H1 (cell line): ENCODE data around the gene PYGB. TPM values are rescaled to one million over a fixed set of nuclear protein-coding genes. Genes with fewer than 3 reads are reported as not detected.

Experiments used
- CTCF ChIA-PET: fragments of 300-600 bp; sonication (Branson Sonifier 250); formaldehyde crosslinking; loops from one replicate; lab custom pipeline; 2021; ENCODE audit not compliant: partially characterized antibody; lab: Charles Lee
- POLR2A ChIA-PET: fragments of 300-600 bp; sonication (Branson Sonifier 250); formaldehyde crosslinking; loops from one replicate; lab custom pipeline; 2021; ENCODE audit warnings: inconsistent platforms; ENCODE audit not compliant: partially characterized antibody; lab: Charles Lee
- DNase-seq, 2 experiments: peaks; one replicate each; pipeline versions ENCODE4 v3.0.0 to v3.0.0-alpha.2; 2010 to 2022; ENCODE audit warnings: low spot score in 2 of 2, low read depth in 1 of 2, mixed read lengths in 1 of 2
- FAIRE-seq: peaks from 2 replicates; lab custom pipeline; 2011; peaks lifted over from hg19 to GRCh38; lab: Jason Lieb, UNC
- H2AFZ ChIP-seq: 2 replicates; pipeline ENCODE4 v1.8.1; 2012; ENCODE audit warnings: low read length, inconsistent platforms
- H2AK5ac ChIP-seq: 2 replicates; pipeline ENCODE4 v1.6.1; 2013; ENCODE audit warnings: low read depth, low read length
- H2BK120ac ChIP-seq: replicated peaks from 2 replicates; pipeline ENCODE3; 2013; ENCODE audit warnings: low read depth, low read length, inconsistent platforms
- H2BK12ac ChIP-seq: 2 replicates; pipeline ENCODE4 v1.6.1; 2013; ENCODE audit warnings: low read depth, low read length
- H2BK15ac ChIP-seq: 2 replicates; pipeline ENCODE4 v1.6.1; 2013; ENCODE audit warnings: low read length
- H2BK20ac ChIP-seq: 2 replicates; pipeline ENCODE4 v1.6.1; 2013; ENCODE audit warnings: low read length
- H2BK5ac ChIP-seq: 2 replicates; pipeline ENCODE4 v1.6.1; 2013; ENCODE audit warnings: low read depth, low read length
- H3K14ac ChIP-seq: 2 replicates; pipeline ENCODE4 v1.6.1; 2013; ENCODE audit warnings: inconsistent platforms; ENCODE audit not compliant: insufficient read length
- H3K18ac ChIP-seq: 2 replicates; pipeline ENCODE4 v1.6.1; 2013; ENCODE audit warnings: low read length; ENCODE audit errors: extremely low read depth
- H3K23ac ChIP-seq: 2 replicates; pipeline ENCODE4 v1.6.1; 2013; ENCODE audit warnings: inconsistent platforms; ENCODE audit not compliant: insufficient read length
- H3K23me2 ChIP-seq: 2 replicates; pipeline ENCODE4 v1.6.1; 2013; ENCODE audit warnings: low read depth, low read length
- H3K27ac ChIP-seq: 2 replicates; pipeline ENCODE4 v1.6.1; 2011; ENCODE audit warnings: low read depth, low read length, inconsistent platforms
- H3K27me3 ChIP-seq, 4 experiments: replicated peaks in 1 of 4; 1 replicate in 1 of 4; 2 replicates in 3 of 4; pipeline versions ENCODE4 v1.6.1 to v1.8.1; 2011 to 2013; ENCODE audit warnings: low read length in 3 of 4, mild to moderate bottlenecking in 3 of 4, inconsistent platforms in 2 of 4, mixed read lengths in 2 of 4, moderate library complexity in 1 of 4; ENCODE audit not compliant: control insufficient read depth in 3 of 4, insufficient read depth in 3 of 4; ENCODE audit errors: extremely low read depth in 1 of 4
- H3K36me3 ChIP-seq, 4 experiments: 2 replicates each; pipeline versions ENCODE4 v1.6.1 to v1.8.1; 2011 to 2013; ENCODE audit warnings: mild to moderate bottlenecking in 4 of 4, low read length in 3 of 4, moderate library complexity in 2 of 4, control low read depth in 1 of 4, inconsistent platforms in 1 of 4; ENCODE audit not compliant: insufficient read depth in 4 of 4, control insufficient read depth in 2 of 4
- H3K4ac ChIP-seq: replicated peaks from 2 replicates; pipeline ENCODE3; 2013; ENCODE audit warnings: low read length, low read depth, mixed read lengths, inconsistent platforms; ENCODE audit not compliant: insufficient read length
- H3K4me1 ChIP-seq, 4 experiments: replicated peaks in 1 of 4; 1 replicate in 1 of 4; 2 replicates in 3 of 4; pipeline versions ENCODE4 v1.6.1 to v1.8.1; 2011 to 2013; ENCODE audit warnings: low read length in 3 of 4, inconsistent platforms in 2 of 4, mixed read lengths in 1 of 4; ENCODE audit not compliant: insufficient read depth in 4 of 4, control insufficient read depth in 3 of 4
- H3K4me2 ChIP-seq, 2 experiments: 2 replicates each; pipeline versions ENCODE4 v1.6.1 to v1.8.1; 2011 to 2013; ENCODE audit warnings: low read depth in 2 of 2, low read length in 2 of 2, control low read depth in 1 of 2, inconsistent platforms in 1 of 2, mild to moderate bottlenecking in 1 of 2; ENCODE audit not compliant: insufficient read depth in 1 of 2
- H3K4me3 ChIP-seq, 4 experiments: fragments of 200-600, 300-600 bp in 1 of 4; sonication (generic), shearing (Covaris generic), sonication (Bioruptor Twin) in 1 of 4; 2 replicates each; pipeline versions ENCODE4 v1.5.1 to v1.8.1; 2011 to 2016; ENCODE audit warnings: low read length in 4 of 4, low read depth in 3 of 4, control low read depth in 2 of 4, inconsistent platforms in 2 of 4, mild to moderate bottlenecking in 2 of 4, mixed read lengths in 1 of 4, moderate library complexity in 1 of 4; ENCODE audit not compliant: insufficient read depth in 2 of 4; ENCODE audit errors: extremely low read depth in 1 of 4
- H3K56ac ChIP-seq: replicated peaks from 2 replicates; pipeline ENCODE3; 2013; ENCODE audit warnings: low read depth, mild to moderate bottlenecking, mixed read lengths, low read length, inconsistent platforms; ENCODE audit not compliant: insufficient read length
- H3K79me1 ChIP-seq: 2 replicates; pipeline ENCODE4 v1.6.1; 2013; ENCODE audit warnings: low read depth, low read length, control low read depth
- H3K79me2 ChIP-seq, 2 experiments: 2 replicates each; pipeline versions ENCODE4 v1.6.1 to v1.8.1; 2012 to 2013; ENCODE audit warnings: low read length in 2 of 2, mild to moderate bottlenecking in 2 of 2, inconsistent platforms in 1 of 2; ENCODE audit not compliant: insufficient read depth in 2 of 2, control insufficient read depth in 1 of 2
- H3K9ac ChIP-seq, 4 experiments: replicated peaks in 1 of 4; 1 replicate in 1 of 4; 2 replicates in 3 of 4; pipeline versions ENCODE4 v1.6.1 to v1.8.1; 2011 to 2013; ENCODE audit warnings: low read depth in 3 of 4, low read length in 3 of 4, control low read depth in 2 of 4, mild to moderate bottlenecking in 2 of 4, moderate library complexity in 2 of 4, inconsistent platforms in 1 of 4; ENCODE audit errors: extremely low read depth in 1 of 4
- H3K9me3 ChIP-seq, 2 experiments: 2 replicates each; pipeline versions ENCODE4 v1.6.1 to v1.8.1; 2012 to 2013; ENCODE audit warnings: mild to moderate bottlenecking in 2 of 2, moderate library complexity in 2 of 2, control low read depth in 1 of 2, inconsistent platforms in 1 of 2, low read depth in 1 of 2, low read length in 1 of 2, mixed read lengths in 1 of 2; ENCODE audit not compliant: insufficient read depth in 2 of 2
- H4K20me1 ChIP-seq, 2 experiments: replicated peaks in 1 of 2; 2 replicates each; pipeline versions ENCODE3 to v1.8.1; 2011 to 2013; ENCODE audit warnings: inconsistent platforms in 2 of 2, low read length in 2 of 2, mild to moderate bottlenecking in 1 of 2; ENCODE audit not compliant: insufficient read depth in 2 of 2, control insufficient read depth in 1 of 2
- H4K5ac ChIP-seq: 2 replicates; pipeline ENCODE4 v1.6.1; 2013; ENCODE audit warnings: low read length, low read depth, mixed read lengths, inconsistent platforms; ENCODE audit not compliant: insufficient read length
- H4K8ac ChIP-seq: 2 replicates; pipeline ENCODE4 v1.8.0; 2013; ENCODE audit warnings: mild to moderate bottlenecking, moderate library complexity, low read length, inconsistent platforms; ENCODE audit not compliant: insufficient read depth; ENCODE audit errors: extremely low read depth
- H4K91ac ChIP-seq: replicated peaks from 2 replicates; pipeline ENCODE3; 2013; ENCODE audit warnings: low read length, mixed read lengths, inconsistent platforms; ENCODE audit not compliant: insufficient read length
- HDAC6 ChIP-seq: IDR thresholded peaks from one replicate; pipeline ENCODE4 v1.7.1; 2012; ENCODE audit warnings: low read depth, mild to moderate bottlenecking, inconsistent platforms, low read length, moderate library complexity
- POLR2A ChIP-seq, 2 experiments: IDR thresholded peaks; 1 replicate in 1 of 2; 2 replicates in 1 of 2; pipeline ENCODE4 v1.6.1; 2011; ENCODE audit warnings: low read depth in 2 of 2, low read length in 2 of 2, mild to moderate bottlenecking in 2 of 2; ENCODE audit errors: control extremely low read depth in 1 of 2
- SUZ12 ChIP-seq: fragments of 200-600 bp; sonication (generic); IDR thresholded peaks from 2 replicates; pipeline ENCODE4 v1.6.1; 2012; ENCODE audit warnings: mild to moderate bottlenecking, inconsistent platforms, low read length, moderate library complexity, mixed read lengths
- WGBS, 2 experiments: shearing (Covaris generic) in 1 of 2; methylation state at CpG; one replicate each; pipeline versions ENCODE4 v1.1.6 to v1.1.7; 2013 to 2015; ENCODE audit warnings: low lambda C conversion rate in 2 of 2, mixed read lengths in 2 of 2, inconsistent platforms in 1 of 2, low coverage in 1 of 2, missing lambda C conversion rate in 1 of 2; ENCODE audit not compliant: insufficient replicate concordance in 2 of 2, insufficient coverage in 1 of 2, insufficient read length in 1 of 2; ENCODE audit errors: extremely low coverage in 1 of 2, missing lambda C conversion rate in 1 of 2; 5-methylcytosine and 5-hydroxymethylcytosine counted together
- polyA plus RNA-seq, 7 experiments: library from polyadenylated mRNA; depleted of rRNA in 3 of 7; stranded (reverse) in 5 of 7; unstranded in 2 of 7; fragments of >200 nt in 5 of 7; fragments of 200-250 nt in 2 of 7; gene quantifications; 1 replicate in 5 of 7; 2 replicates in 1 of 7; 4 replicates in 1 of 7; pipeline versions ENCODE4 v1.2.1 to v1.2.3, GENCODE V29; 2011 to 2013; ENCODE audit warnings: missing spikeins in 2 of 7, mixed read lengths in 2 of 7
- total RNA-seq: library from RNA; stranded (reverse); fragmentation: NEBNext Ultra II Directional; extraction: Animal tissue kit (Norgen Biotek cat#: 25700); gene quantifications from 2 replicates; pipeline ENCODE4 v1.2.1, GENCODE V29; 2021

Gene PYGB
- total and polyA plus RNA-seq, 2 of the 8 experiments (the other 6 are each of a cell fraction or from before 2014, with no cell fraction given): 26.6 to 56.0 TPM

GRCh38 chr20:25308671-25309394 lies 60.9 kb downstream of the PYGB start:
- no peak overlapping the region for H2AK5ac ChIP-seq
- H3K27ac ChIP-seq: no peak overlapping the region; the same call in 1 of the 2 replicates
- H3K14ac ChIP-seq: no peak overlapping the region

More at GRCh38 chr20:25308671-25309394, 60.9 kb downstream of the PYGB start:
- Histone ChIP-seq H3K4me1 (peaks cover 0 to 3% (median 0%) of the 10 kb centered on the region in 4 experiments; a peak in 2 of 7 replicates), H3K27me3 (no peaks in the 10 kb centered on the region), H2BK15ac (no peak overlapping the region), H2BK120ac (no peak overlapping the region), H2BK12ac (no peak overlapping the region), H4K20me1 (peaks cover 2% of the 10 kb centered on the region in 2 experiments), H3K56ac (no peak overlapping the region), H3K23me2 (0 out of 2 replicates have a peak, but pooled peaks cover 1% of the 10 kb centered on the region), H3K9ac (no peak overlapping the region), H4K91ac (no peak overlapping the region), H2AFZ (no peak overlapping the region), H3K4me3 (no peak overlapping the region), H3K23ac (no peak overlapping the region), H3K79me2 (no peaks in the 10 kb centered on the region), H4K8ac (no peak overlapping the region), H3K4ac (no peak overlapping the region), H3K4me2 (no peak overlapping the region), H3K18ac (no peak overlapping the region), H2BK20ac (no peak overlapping the region), H3K9me3 (peaks cover 0 to 4% of the 10 kb centered on the region in 2 experiments; a peak in 1 of 4 replicates), H4K5ac (no peak overlapping the region), H2BK5ac (no peak overlapping the region), H3K36me3 (peaks cover 0 to 6% (median 1%) of the 10 kb centered on the region in 4 experiments; a peak in 4 of 8 replicates), H3K79me1 (no peaks in the 10 kb centered on the region; the same call in 1 of the 2 replicates)
- DNase-seq (no peak), FAIRE-seq (no peak)
- ChIA-PET CTCF (interaction anchor here (0.9 to 2.9 kb wide), 5 partner anchors 9 to 90 kb away, joined by 3 to 20 read pairs (median 9); no protein-coding TSS in a partner anchor), POLR2A (interaction anchor here (0.8 to 3.1 kb wide), 3 partner anchors 9 to 99 kb away, joined by 3 to 14 read pairs (median 4); partner anchors contain the start of gene GINS1)
- TF ChIP-seq POLR2A (IDR thresholded peaks at IDR 0.05; ENCODE audit: control extremely low read depth in 1 of 2, low read depth in 2 of 2, low read length in 2 of 2): no peak
- no peak for TF ChIP-seq SUZ12
- TF ChIP-seq HDAC6: no peak
- 90% methylated on average over 15 of the region's 17 CpGs; no CpG with 5 or more reads in 1 of the 2 experiments for WGBS, 2 experiments
